Kidney (tissue), 14 donors: ENCODE measurements around the gene TELO2. TPM values are rescaled to one million over a fixed set of nuclear protein-coding genes. Genes with fewer than 3 reads are reported as not detected.
A peak's percentile ranks its signal among the peaks of the same experiment; 100 is the strongest.
"Not testable (repeated sequence)": the region's sequence is repeated elsewhere in the genome, so short reads cannot be mapped to it uniquely, and the experiment has no call there.

Experiments used
- DNase-seq, 5 donors: peaks; one replicate each; pipeline ENCODE4 v3.0.0-alpha.2; 2013 to 2020
- FAIRE-seq: peaks from 2 replicates; lab custom pipeline; 2012; peaks lifted over from hg19 to GRCh38; lab: Jason Lieb, UNC
- H3K27ac ChIP-seq, 2 donors: one replicate each; pipeline ENCODE4 v1.7.0; 2013; ENCODE audit warnings: low read depth in 2 of 2, low read length in 2 of 2, inconsistent platforms in 1 of 2
- H3K27me3 ChIP-seq: one replicate; pipeline ENCODE4 v1.7.1; 2013; ENCODE audit warnings: low read length, inconsistent platforms; ENCODE audit not compliant: control insufficient read depth, insufficient read depth
- H3K36me3 ChIP-seq, 3 donors: one replicate each; pipeline versions ENCODE4 v1.7.0 to v1.7.1; 2013; ENCODE audit warnings: low read length in 3 of 3, control low read depth in 1 of 3, inconsistent platforms in 1 of 3; ENCODE audit not compliant: insufficient read depth in 3 of 3, control insufficient read depth in 2 of 3
- H3K4me1 ChIP-seq, 3 donors: one replicate each; pipeline versions ENCODE4 v1.7.0 to v1.7.1; 2013; ENCODE audit warnings: low read length in 3 of 3, inconsistent platforms in 1 of 3, low read depth in 1 of 3; ENCODE audit not compliant: control insufficient read depth in 2 of 3, insufficient read depth in 2 of 3
- H3K4me3 ChIP-seq, 3 donors: one replicate each; pipeline versions ENCODE4 v1.7.0 to v1.8.1; 2013; ENCODE audit warnings: low read length in 3 of 3, control low read depth in 1 of 3, inconsistent platforms in 1 of 3
- H3K9ac ChIP-seq, 3 donors: one replicate each; pipeline versions ENCODE4 v1.7.0 to v1.7.1; 2013; ENCODE audit warnings: low read length in 3 of 3, control low read depth in 1 of 3, inconsistent platforms in 1 of 3
- H3K9me3 ChIP-seq, 3 donors: one replicate each; pipeline versions ENCODE4 v1.7.0 to v1.7.1; 2013; ENCODE audit warnings: low read length in 3 of 3, control low read depth in 1 of 3, inconsistent platforms in 1 of 3; ENCODE audit not compliant: control insufficient read depth in 2 of 3, insufficient read depth in 1 of 3
- intact Hi-C: fragments of 100-400 bp; cut with DNase I; formaldehyde crosslinking; loops from one replicate; pipeline ENCODE4 v1.11.1; 2022
- polyA plus RNA-seq: library from polyadenylated mRNA; stranded (reverse); fragments of 350-450 nt; fragmentation: Illumina TruSeq; extraction: RNeasy Lipid Tissue Mini Kit (QIAGEN cat#74804); gene quantifications from one replicate; pipeline ENCODE4 v1.2.3, GENCODE V29; 2014; ENCODE audit warnings: low read depth, low replicate concordance; ENCODE audit not compliant: insufficient read depth
- total RNA-seq: library from RNA; stranded (reverse); fragmentation: NEBNext Ultra II Directional; extraction: Animal tissue kit (Norgen Biotek cat#: 25700); gene quantifications from one replicate; pipeline ENCODE4 v1.2.1, GENCODE V29; 2021
- TF ChIP-seq, protein P1 (sequence below): IDR thresholded peaks from 3 replicates; pipeline ENCODE4 v1.5.1; 2012; ENCODE audit warnings: mild to moderate bottlenecking, moderate library complexity, borderline replicate concordance; ENCODE audit not compliant: insufficient read depth; ENCODE audit errors: extremely low read depth
- donor health status: control.
- donor health status: control.
- donor health status: control.
- donor health status: control.
- donor health status: control.
- donor health status: DM: yes; HTN: yes; CAD: no.
- donor health status: Normal renal cell carcinoma (clear cell type).

Gene TELO2
- total and polyA plus RNA-seq, 2 donors from 2014 or later: 27.7 to 37.4 TPM

DNA sequence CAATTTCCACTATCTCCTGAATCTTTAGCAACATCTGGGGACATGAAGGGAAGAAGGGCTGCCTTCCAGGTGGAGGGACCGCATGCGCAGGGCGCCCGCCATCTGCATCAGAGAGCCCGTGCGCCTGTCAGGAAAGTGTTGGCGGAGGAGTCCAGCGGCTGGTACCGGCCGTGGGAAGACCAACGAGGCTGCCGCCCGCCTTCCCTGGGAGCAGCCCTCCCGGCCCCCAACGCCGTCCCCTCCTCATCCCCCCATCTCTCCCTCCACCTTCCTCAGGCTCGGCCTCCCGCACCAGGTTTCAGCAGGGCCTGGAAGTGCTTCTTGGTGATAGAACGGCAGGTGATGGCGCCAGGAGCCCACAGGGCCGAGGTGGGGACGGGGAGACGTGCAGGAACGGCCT lies 27.1 kb upstream of the TELO2 start:
- H3K36me3 ChIP-seq: peaks cover 0 to 3% (median 2%) of the 10 kb centered on the region in 3 donors
- H3K4me3 ChIP-seq: no peak overlapping the region
- H3K27me3 ChIP-seq: no peaks in the 10 kb centered on the region
- H3K9me3 ChIP-seq: no peaks in the 10 kb centered on the region
- TF ChIP-seq, protein P1, sequence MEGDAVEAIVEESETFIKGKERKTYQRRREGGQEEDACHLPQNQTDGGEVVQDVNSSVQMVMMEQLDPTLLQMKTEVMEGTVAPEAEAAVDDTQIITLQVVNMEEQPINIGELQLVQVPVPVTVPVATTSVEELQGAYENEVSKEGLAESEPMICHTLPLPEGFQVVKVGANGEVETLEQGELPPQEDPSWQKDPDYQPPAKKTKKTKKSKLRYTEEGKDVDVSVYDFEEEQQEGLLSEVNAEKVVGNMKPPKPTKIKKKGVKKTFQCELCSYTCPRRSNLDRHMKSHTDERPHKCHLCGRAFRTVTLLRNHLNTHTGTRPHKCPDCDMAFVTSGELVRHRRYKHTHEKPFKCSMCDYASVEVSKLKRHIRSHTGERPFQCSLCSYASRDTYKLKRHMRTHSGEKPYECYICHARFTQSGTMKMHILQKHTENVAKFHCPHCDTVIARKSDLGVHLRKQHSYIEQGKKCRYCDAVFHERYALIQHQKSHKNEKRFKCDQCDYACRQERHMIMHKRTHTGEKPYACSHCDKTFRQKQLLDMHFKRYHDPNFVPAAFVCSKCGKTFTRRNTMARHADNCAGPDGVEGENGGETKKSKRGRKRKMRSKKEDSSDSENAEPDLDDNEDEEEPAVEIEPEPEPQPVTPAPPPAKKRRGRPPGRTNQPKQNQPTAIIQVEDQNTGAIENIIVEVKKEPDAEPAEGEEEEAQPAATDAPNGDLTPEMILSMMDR: no peak
- DNase-seq (no peak), FAIRE-seq (no peak)
- H3K9ac ChIP-seq: no peak overlapping the region
- no peak overlapping the region for H3K27ac ChIP-seq
- peaks cover 0 to 8% (median 0%) of the 10 kb centered on the region in 3 donors for H3K4me1 ChIP-seq
- intact Hi-C loops: no loop called here

DNA sequence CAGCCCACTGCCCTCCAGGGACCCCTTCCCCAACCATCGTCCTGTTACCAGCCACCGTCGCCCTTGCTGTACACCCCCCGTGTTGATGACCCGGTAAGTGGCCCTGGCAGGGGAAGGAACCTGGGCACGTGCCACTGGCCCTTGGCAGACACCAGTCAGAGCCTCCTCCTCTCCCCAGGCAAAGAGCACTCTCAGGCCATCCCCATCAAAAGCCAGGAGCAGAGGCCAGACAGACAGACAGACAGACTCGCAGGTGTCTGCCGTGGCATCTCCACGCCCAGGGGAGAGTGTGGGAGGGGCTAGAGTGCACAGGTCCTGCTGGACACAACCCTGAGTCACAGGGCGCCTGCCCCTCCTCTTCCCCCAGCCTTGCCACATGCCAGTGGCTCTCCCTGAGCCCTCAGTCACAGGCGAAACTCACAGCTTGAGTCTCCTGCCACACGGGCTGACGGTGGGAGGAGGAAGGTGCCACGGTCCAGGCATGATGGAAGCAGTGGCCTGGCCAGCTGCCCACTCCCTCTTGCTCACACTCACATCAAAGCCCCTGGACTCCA lies 26.1 kb upstream of the TELO2 start:
- DNase-seq (peak in 1 of 5 donors; percentile 82), FAIRE-seq (no peak)
- no peak overlapping the region for H3K9ac ChIP-seq
- H3K4me1 ChIP-seq: peaks cover 0 to 16% (median 0%) of the 10 kb centered on the region in 3 donors
- intact Hi-C loops: no loop called here
- H3K36me3 ChIP-seq: peaks cover 0 to 3% (median 2%) of the 10 kb centered on the region in 3 donors
- H3K27ac ChIP-seq: no peak overlapping the region
- H3K27me3 ChIP-seq: no peaks in the 10 kb centered on the region
- H3K4me3 ChIP-seq: no peak overlapping the region
- no peaks in the 10 kb centered on the region for H3K9me3 ChIP-seq
- TF ChIP-seq, protein P1: no peak

DNA sequence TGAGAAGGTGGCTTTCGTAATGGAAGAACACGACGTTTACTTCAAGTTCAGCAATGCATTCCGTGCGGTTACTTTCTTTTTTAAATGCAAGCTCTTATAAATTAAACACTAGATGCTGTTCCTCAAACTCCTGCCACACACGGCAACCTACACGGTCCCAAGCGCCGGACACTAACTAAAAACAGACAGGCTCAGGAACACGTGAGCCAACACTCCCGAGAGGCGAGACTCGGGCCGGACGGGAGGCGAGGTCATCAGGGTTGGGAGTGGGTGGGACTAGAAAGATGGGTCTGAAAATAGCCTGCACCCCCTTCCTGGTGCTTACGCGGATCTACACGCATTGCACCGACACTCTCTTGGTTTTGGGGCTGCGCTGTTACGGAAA lies 24.7 kb upstream of the TELO2 start:
- FAIRE-seq (no peak), DNase-seq (no peak)
- Histone ChIP-seq H3K36me3 (no peaks in the 10 kb centered on the region), H3K9ac (no peak overlapping the region), H3K27me3 (no peaks in the 10 kb centered on the region), H3K9me3 (no peaks in the 10 kb centered on the region), H3K4me1 (peaks cover 0 to 20% (median 0%) of the 10 kb centered on the region in 3 donors), H3K4me3 (no peak overlapping the region), H3K27ac (no peak overlapping the region)
- intact Hi-C loops: no loop called here
- TF ChIP-seq, protein P1: no peak

DNA sequence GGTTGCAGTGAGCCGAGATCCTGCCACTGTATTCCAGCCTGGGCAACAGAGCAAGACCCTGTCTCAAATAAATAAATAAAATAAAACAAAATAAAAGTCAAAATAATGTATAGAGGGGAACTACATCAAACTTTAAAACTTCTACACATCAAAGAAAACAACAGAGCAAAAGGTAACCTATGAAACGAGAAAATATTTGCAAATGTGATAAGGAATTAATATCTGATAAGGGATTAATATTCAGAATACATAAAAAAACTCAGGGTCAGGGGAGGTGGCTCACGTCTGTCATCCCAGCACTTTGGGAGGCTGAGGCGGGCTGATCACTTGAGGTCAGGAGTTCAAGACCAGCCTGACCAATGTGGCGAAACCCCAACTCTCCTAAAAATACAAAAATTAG lies 24.0 kb upstream of the TELO2 start:
- H3K9ac ChIP-seq, FAIRE-seq, intact Hi-C loops, H3K4me3 ChIP-seq, H3K27me3 ChIP-seq, H3K9me3 ChIP-seq, DNase-seq, H3K36me3 ChIP-seq, H3K27ac ChIP-seq: not testable (repeated sequence)
- peaks cover 0 to 23% (median 0%) of the 10 kb centered on the region in 3 donors for H3K4me1 ChIP-seq
